Gastrocnemius medialis (tissue), 4 donors: ENCODE measurements around the gene PDLIM7.

Experiments
- CTCF ChIP-seq, 5 experiments: fragments of 450-650 bp in 3 of 5; fragments of 200-600 bp in 2 of 5; sonication (generic) in 2 of 5; IDR thresholded peaks in 4 of 5; conservative IDR thresholded peaks in 1 of 5; 1 replicate in 4 of 5; 2 replicates in 1 of 5; pipeline ENCODE4 v1.5.1; 2016 to 2019; ENCODE audit warnings: antibody characterized with exemption in 5 of 5, mild to moderate bottlenecking in 3 of 5, moderate library complexity in 3 of 5
- POLR2A ChIP-seq, 2 donors: fragments of 450-650 bp; IDR thresholded peaks; one replicate each; pipeline ENCODE4 v1.6.1; 2017; ENCODE audit warnings: antibody characterized with exemption in 2 of 2, mild to moderate bottlenecking in 2 of 2, moderate library complexity in 2 of 2

DNA sequence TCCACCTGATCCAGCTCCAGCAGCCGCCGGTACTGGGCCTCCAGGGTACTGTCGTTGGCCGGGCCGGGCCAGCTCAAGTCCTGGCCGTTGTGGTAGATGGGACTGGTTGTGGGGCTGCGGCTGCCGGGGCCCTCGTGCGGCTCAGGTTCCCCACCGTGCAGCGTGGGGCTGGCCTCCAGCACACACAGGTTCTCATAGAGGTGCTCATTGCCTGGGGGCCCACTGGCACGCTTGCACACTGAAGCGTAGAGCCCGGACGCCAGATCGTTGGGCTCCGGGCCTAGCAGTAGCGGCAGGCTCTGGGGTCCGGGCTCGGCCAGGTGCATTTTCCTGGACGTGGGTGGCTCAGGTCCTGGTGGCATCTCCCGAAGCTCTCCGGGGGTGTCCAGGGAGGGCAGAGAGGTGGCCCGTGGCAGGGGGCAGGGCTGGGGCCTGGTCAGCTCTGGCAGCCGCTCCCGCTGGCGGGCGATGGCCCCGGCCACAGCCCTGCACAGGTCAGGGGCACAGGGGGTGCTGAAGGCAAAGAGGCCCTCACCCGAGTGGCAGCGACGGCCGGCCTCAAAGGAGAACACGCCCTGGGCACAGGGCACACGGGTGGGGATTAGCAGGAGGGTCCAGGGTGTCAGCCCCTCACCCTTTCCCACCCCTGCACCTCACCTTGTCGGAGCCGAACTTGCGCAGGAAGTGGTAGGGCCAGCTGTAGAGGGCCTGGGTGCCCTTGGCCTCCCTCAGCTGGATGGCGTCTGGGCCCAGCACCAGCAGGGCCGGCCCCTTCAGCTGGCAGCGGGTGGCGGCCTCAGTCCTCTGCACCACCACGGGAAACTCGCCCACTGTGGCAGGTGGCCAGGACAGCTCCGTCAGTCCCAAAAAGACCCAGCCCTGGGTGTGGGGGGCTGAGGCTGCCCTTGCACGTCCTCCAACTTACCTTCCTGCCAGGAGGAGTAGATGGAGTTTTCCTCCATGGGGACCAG, 7.0 kb upstream of the PDLIM7 start:
- no peak for TF ChIP-seq CTCF (IDR thresholded peaks at IDR 0.05 in 4 of 5, conservative IDR thresholded peaks at IDR 0.05 in 1 of 5)
- no peak for TF ChIP-seq POLR2A (IDR thresholded peaks at IDR 0.05)
